Pancreas (tissue), 10 donors: ENCODE measurements around the gene TBCE. TPM values are rescaled to one million over a fixed set of nuclear protein-coding genes. Genes with fewer than 3 reads are reported as not detected.

Source experiments
- ATAC-seq, 4 donors: fragments of 200-7000 bp; cut with Tn5 transposase; one replicate each; pipeline versions ENCODE4 v1.8.0 to v1.9.1; 2020; ENCODE audit warnings: mild to moderate bottlenecking in 4 of 4, moderate library complexity in 4 of 4
- DNase-seq, 6 donors: peaks; one replicate each; pipeline ENCODE4 v3.0.0-alpha.2; 2020
- FAIRE-seq: peaks from 2 replicates; lab custom pipeline; 2012; peaks lifted over from hg19 to GRCh38; lab: Jason Lieb, UNC
- H3K27ac ChIP-seq, 4 donors: fragments of 200-600 bp; sonication (generic); 1 replicate in 3 of 4; 2 replicates in 1 of 4; pipeline versions ENCODE4 v1.5.0 to v1.8.0; 2020
- H3K27me3 ChIP-seq, 4 donors: fragments of 200-600 bp; one replicate each; pipeline ENCODE4 v1.8.0; 2021
- H3K36me3 ChIP-seq, 3 donors: fragments of 200-600 bp; sonication (generic) in 1 of 3; one replicate each; pipeline versions ENCODE4 v1.5.0 to v1.8.0; 2020 to 2021
- H3K4me1 ChIP-seq, 3 donors: fragments of 200-600 bp; one replicate each; pipeline ENCODE4 v1.8.0; 2021
- H3K4me3 ChIP-seq, 4 donors: fragments of 200-600 bp; sonication (generic) in 2 of 4; one replicate each; pipeline versions ENCODE4 v1.5.0 to v1.8.0; 2020 to 2021
- H3K9me3 ChIP-seq, 4 donors: fragments of 200-600 bp; one replicate each; pipeline ENCODE4 v1.8.0; 2021
- CTCF ChIP-seq, 4 donors: fragments of 200-600 bp; sonication (generic) in 3 of 4; IDR thresholded peaks; one replicate each; pipeline versions ENCODE4 v1.5.0 to v1.8.0; 2021; ENCODE audit warnings: antibody characterized with exemption in 4 of 4
- WGBS, 2 donors: extraction: QIAGEN DNeasy Blood & Tissue Kit; methylation state at CpG; one replicate each; pipeline ENCODE4 v1.1.7; 2013; 5-methylcytosine and 5-hydroxymethylcytosine counted together
- intact Hi-C, 3 donors: fragments of 100-400 bp; cut with DNase I; formaldehyde crosslinking; loops; one replicate each; pipeline versions ENCODE4 v1.11.1 to v1.14.2; 2022
- polyA plus RNA-seq, 2 donors: library from polyadenylated mRNA; stranded (reverse); fragments of 200-250 nt; gene quantifications; one replicate each; pipeline ENCODE4 v1.2.3, GENCODE V29; 2013
- total RNA-seq, 6 donors: library from RNA; stranded (reverse); fragmentation: NEBNext Ultra II Directional in 4 of 6; extraction: Animal tissue kit (Norgen Biotek cat#: 25700) in 4 of 6; gene quantifications; one replicate each; pipeline versions ENCODE4 v1.2.1 to v1.2.4, GENCODE V29; 2021 to 2023
- donor health status: healthy with polysubstance abuse.
- donor health status: DM: no; HTN: no; CAD: no; lungs with moderate emphysema.
- donor health status: DM: no; HTN: no; CAD: no.
- donor health status: control.
- donor health status: control.
- donor health status: Bipolar disorder and iron deficiency.
- donor health status: DM: yes; HTN: yes; CAD: no.
- donor health status: DM: no; HTN: no; CAD: no.
- donor health status: DM: no; HTN: no; CAD: no.
- donor health status: DM: yes; HTN: yes; CAD: no.

The TBCE gene
- total and polyA plus RNA-seq, 8 donors, result 6.9 to 18.8 (median 10.4) TPM

DNA sequence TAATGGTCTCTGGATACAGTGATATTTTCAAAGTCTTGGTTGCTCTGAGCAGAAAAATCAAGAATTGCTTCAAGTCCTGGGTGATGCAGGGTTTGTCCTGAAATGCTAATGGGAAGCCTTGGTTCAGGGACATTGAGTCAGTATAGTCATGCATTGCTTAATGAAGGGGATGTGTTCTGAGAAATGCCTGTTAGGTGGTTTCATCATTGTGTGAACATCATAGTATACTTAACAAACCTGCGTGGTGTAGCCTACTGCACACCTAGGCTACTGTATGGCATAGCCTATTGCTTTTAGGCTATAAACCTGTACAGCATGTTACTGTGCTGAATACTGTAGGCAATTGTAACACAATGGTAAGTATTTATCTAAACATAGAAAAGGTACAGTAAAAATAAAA, 36.4 kb downstream of the TBCE start:
- WGBS, 2 donors, result 93 to 98% methylated on average over 1 of the region's 1 CpG
- H3K27me3 ChIP-seq, result no peaks in the 10 kb centered on the region
- no peaks in the 10 kb centered on the region for H3K9me3 ChIP-seq
- intact Hi-C loops, result no loop called here
- peaks cover 0 to 6% (median 0%) of the 10 kb centered on the region in 3 donors for H3K4me1 ChIP-seq
- H3K36me3 ChIP-seq, result no peaks in the 10 kb centered on the region
- ATAC-seq, result no peak
- TF ChIP-seq CTCF (IDR thresholded peaks at IDR 0.05), result no peak
- no peak for DNase-seq
- no peak overlapping the region for H3K27ac ChIP-seq
- H3K4me3 ChIP-seq, result no peak overlapping the region
- FAIRE-seq, result no peak

DNA sequence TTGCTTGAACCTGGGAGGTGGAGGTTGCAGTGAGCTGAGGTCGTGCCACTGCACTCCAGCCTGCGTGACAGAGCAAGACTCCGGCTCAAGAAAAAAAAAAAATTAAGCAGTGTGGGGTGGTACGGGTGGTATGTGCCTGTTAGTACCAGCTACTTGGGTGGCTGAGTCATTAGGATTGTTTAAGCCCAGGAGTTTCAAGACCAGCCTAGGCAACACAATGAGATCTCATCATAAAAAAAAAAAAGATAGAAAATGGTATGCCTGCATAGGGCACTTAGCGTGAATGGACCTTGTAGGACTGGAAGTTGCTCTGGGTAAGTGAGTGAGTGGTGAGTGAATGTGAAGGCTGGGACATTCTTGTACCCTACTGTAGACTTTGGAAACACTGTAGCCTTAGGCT, 37.0 kb downstream of the TBCE start:
- Histone ChIP-seq H3K4me3 (no peak overlapping the region), H3K27me3 (no peaks in the 10 kb centered on the region), H3K27ac (no peak overlapping the region), H3K4me1 (peaks cover 2 to 12% (median 5%) of the 10 kb centered on the region in 3 donors), H3K36me3 (no peaks in the 10 kb centered on the region), H3K9me3 (no peaks in the 10 kb centered on the region)
- no peak for DNase-seq
- no peak for ATAC-seq
- TF ChIP-seq CTCF (IDR thresholded peaks at IDR 0.05), result no peak
- 93 to 98% methylated on average over 5 of the region's 5 CpGs for WGBS, 2 donors
- FAIRE-seq, result no peak
- intact Hi-C loops, result no loop called here

GRCh38 chr1:235407419-235407818, 40.2 kb downstream of the TBCE start:
- Histone ChIP-seq H3K4me3 (no peak overlapping the region), H3K27ac (no peak overlapping the region), H3K9me3 (no peaks in the 10 kb centered on the region), H3K4me1 (peaks cover 6 to 16% (median 8%) of the 10 kb centered on the region in 3 donors), H3K36me3 (no peaks in the 10 kb centered on the region), H3K27me3 (no peaks in the 10 kb centered on the region)
- peak in 2 of 4 donors; percentile 16 to 29 for ATAC-seq
- no peak for FAIRE-seq
- DNase-seq, result no peak
- no peak for TF ChIP-seq CTCF (IDR thresholded peaks at IDR 0.05)
- intact Hi-C loops, result no loop called here
- WGBS, 2 donors, result 33 to 39% methylated on average over 5 of the region's 5 CpGs

DNA sequence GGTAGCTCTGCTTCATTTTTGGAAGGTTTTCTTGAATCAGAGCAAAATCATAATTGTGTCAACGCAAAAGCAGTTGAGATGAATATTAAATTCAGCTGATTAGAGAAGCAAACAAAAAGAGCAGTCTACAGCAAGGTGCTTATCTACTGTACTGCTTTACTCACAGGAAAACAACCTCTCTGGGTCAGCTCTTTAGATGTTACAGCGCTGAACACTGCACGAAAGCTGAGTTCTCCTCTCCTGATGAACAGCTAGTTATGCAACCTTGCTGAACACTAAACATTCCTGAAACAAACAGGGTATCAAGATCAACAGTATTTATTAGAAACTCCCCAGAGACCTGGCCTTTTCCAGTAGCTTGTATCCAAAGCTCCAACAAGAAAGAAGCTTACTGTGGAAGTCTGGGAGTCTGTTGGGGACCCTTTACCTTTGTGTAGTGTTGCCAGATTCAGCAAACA, 41.3 kb downstream of the TBCE start:
- no peaks in the 10 kb centered on the region for H3K36me3 ChIP-seq
- intact Hi-C loops, result no loop called here
- H3K4me3 ChIP-seq, result no peak overlapping the region
- WGBS, 2 donors, result 18 to 23% methylated on average over 3 of the region's 3 CpGs
- H3K27ac ChIP-seq, result no peak overlapping the region
- H3K4me1 ChIP-seq, result peaks cover 6 to 16% (median 8%) of the 10 kb centered on the region in 3 donors
- FAIRE-seq (no peak), DNase-seq (no peak), ATAC-seq (peak in 3 of 4 donors; percentile 65 to 82 (median 75))
- no peak for TF ChIP-seq CTCF (IDR thresholded peaks at IDR 0.05)
- H3K9me3 ChIP-seq, result no peaks in the 10 kb centered on the region
- no peaks in the 10 kb centered on the region for H3K27me3 ChIP-seq

DNA sequence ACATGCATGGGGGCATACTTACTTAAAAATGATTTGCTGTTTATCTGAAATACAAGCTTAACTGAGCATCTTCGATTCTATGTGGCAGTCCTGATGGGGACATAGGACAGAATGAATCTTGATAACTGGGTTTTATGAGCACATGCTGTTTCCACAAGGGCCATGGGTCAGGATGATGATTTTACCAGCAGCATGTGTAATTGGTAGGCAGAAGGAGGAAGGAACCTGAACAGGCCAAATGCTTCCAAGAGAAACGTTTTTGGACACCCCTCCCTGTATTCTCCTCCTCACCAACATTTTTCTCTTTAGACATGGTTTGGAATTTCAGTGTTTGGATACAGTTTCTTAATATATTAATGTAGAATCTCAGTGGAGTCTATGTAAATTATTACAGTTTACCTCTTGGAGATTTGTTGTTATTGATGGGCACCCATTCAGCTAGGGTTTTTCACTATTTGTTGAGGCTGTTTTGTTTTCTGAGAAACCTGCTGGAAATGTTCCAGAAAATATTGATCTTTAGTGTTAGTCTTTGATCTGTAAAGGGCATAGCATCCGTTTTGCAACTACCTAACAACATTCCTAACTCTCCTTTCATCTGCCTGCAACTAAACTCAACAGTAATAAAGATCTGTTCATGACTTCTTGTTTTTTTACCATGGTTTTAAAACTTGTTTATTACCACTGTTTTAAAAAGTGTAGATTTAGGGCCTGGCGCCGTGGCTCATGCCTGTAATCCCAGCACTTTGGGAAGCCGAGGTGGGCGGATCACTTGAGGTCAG, 42.0 kb downstream of the TBCE start:
- intact Hi-C loops, result no loop called here
- FAIRE-seq, result no peak
- H3K27ac ChIP-seq, result no peak overlapping the region
- no peak for DNase-seq
- no peaks in the 10 kb centered on the region for H3K9me3 ChIP-seq
- H3K4me3 ChIP-seq, result no peak overlapping the region
- H3K36me3 ChIP-seq, result no peaks in the 10 kb centered on the region
- H3K4me1 ChIP-seq, result peaks cover 6 to 16% (median 8%) of the 10 kb centered on the region in 3 donors
- no peak for TF ChIP-seq CTCF (IDR thresholded peaks at IDR 0.05)
- H3K27me3 ChIP-seq, result no peaks in the 10 kb centered on the region
- WGBS, 2 donors, result 57 to 62% methylated on average over 7 of the region's 7 CpGs
- peak in 3 of 4 donors; percentile 28 to 43 (median 35) for ATAC-seq
